HEK293 (cell line): Measurements from ENCODE around the gene C3.

Experiments used
- BCL11A ChIP-seq: fragments of 450-650 bp; formaldehyde crosslinking; IDR thresholded peaks from 2 replicates; pipeline ENCODE4 v1.5.1; 2016; ENCODE audit warnings: low read depth, missing biosample characterization, missing genetic modification characterization
- EGR2 ChIP-seq: fragments of 450-650 bp; formaldehyde crosslinking; IDR thresholded peaks from 2 replicates; pipeline ENCODE4 v1.5.1; 2016; ENCODE audit warnings: low read depth, missing biosample characterization, missing genetic modification characterization
- FEZF1 ChIP-seq: fragments of 450-650 bp; formaldehyde crosslinking; IDR thresholded peaks from 2 replicates; pipeline ENCODE4 v1.5.1; 2016; ENCODE audit warnings: missing biosample characterization, missing genetic modification characterization
- GLIS1 ChIP-seq: fragments of 450-650 bp; formaldehyde crosslinking; IDR thresholded peaks from 2 replicates; pipeline ENCODE4 v1.5.1; 2016; ENCODE audit warnings: missing biosample characterization, missing genetic modification characterization
- KLF1 ChIP-seq: fragments of 450-650 bp; formaldehyde crosslinking; IDR thresholded peaks from 2 replicates; pipeline ENCODE4 v1.5.1; 2016; ENCODE audit warnings: missing biosample characterization, missing genetic modification characterization
- KLF7 ChIP-seq: fragments of 450-650 bp; formaldehyde crosslinking; IDR thresholded peaks from 2 replicates; pipeline ENCODE4 v1.5.1; 2016; ENCODE audit warnings: missing biosample characterization, missing genetic modification characterization, borderline replicate concordance
- RBAK ChIP-seq: fragments of 450-650 bp; formaldehyde crosslinking; IDR thresholded peaks from 2 replicates; pipeline ENCODE4 v1.5.1; 2016; ENCODE audit warnings: missing biosample characterization, missing genetic modification characterization
- SP3 ChIP-seq: fragments of 450-650 bp; formaldehyde crosslinking; IDR thresholded peaks from 2 replicates; pipeline ENCODE4 v1.5.1; 2016; ENCODE audit warnings: missing biosample characterization, missing genetic modification characterization
- ZIC2 ChIP-seq: fragments of 450-650 bp; formaldehyde crosslinking; IDR thresholded peaks from 2 replicates; pipeline ENCODE4 v1.5.1; 2016; ENCODE audit warnings: missing biosample characterization, missing genetic modification characterization
- ZNF10 ChIP-seq: fragments of 450-650 bp; formaldehyde crosslinking; IDR thresholded peaks from 2 replicates; pipeline ENCODE4 v1.5.1; 2017; ENCODE audit warnings: missing biosample characterization, missing genetic modification characterization
- ZNF140 ChIP-seq: fragments of 450-650 bp; formaldehyde crosslinking; IDR thresholded peaks from 2 replicates; pipeline ENCODE4 v1.5.1; 2016; ENCODE audit warnings: missing biosample characterization, missing genetic modification characterization
- ZNF175 ChIP-seq: fragments of 450-650 bp; formaldehyde crosslinking; IDR thresholded peaks from 2 replicates; pipeline ENCODE4 v1.5.1; 2016; ENCODE audit warnings: missing biosample characterization, missing genetic modification characterization
- ZNF19 ChIP-seq: fragments of 450-650 bp; formaldehyde crosslinking; IDR thresholded peaks from 2 replicates; pipeline ENCODE4; 2016; ENCODE audit warnings: missing biosample characterization, missing genetic modification characterization, low read depth
- ZNF211 ChIP-seq: fragments of 450-650 bp; formaldehyde crosslinking; IDR thresholded peaks from 2 replicates; pipeline ENCODE4 v1.5.1; 2016; ENCODE audit warnings: low read depth, missing biosample characterization, missing genetic modification characterization
- ZNF214 ChIP-seq: fragments of 450-650 bp; formaldehyde crosslinking; IDR thresholded peaks from 2 replicates; pipeline ENCODE4 v1.5.1; 2017; ENCODE audit warnings: missing biosample characterization, mild to moderate bottlenecking, missing genetic modification characterization, borderline replicate concordance
- ZNF266 ChIP-seq: fragments of 450-650 bp; formaldehyde crosslinking; IDR thresholded peaks from 2 replicates; pipeline ENCODE4 v1.5.1; 2016; ENCODE audit warnings: missing biosample characterization, missing genetic modification characterization, low read depth
- ZNF341 ChIP-seq: fragments of 450-650 bp; formaldehyde crosslinking; IDR thresholded peaks from 2 replicates; pipeline ENCODE4; 2016; ENCODE audit warnings: low read depth, missing biosample characterization, missing genetic modification characterization
- ZNF473 ChIP-seq: fragments of 450-650 bp; formaldehyde crosslinking; IDR thresholded peaks from 2 replicates; pipeline ENCODE4 v1.5.1; 2017; ENCODE audit warnings: missing biosample characterization, missing genetic modification characterization
- ZNF501 ChIP-seq: fragments of 450-650 bp; formaldehyde crosslinking; IDR thresholded peaks from 2 replicates; pipeline ENCODE4 v1.5.1; 2016; ENCODE audit warnings: missing biosample characterization, missing genetic modification characterization
- ZNF548 ChIP-seq: fragments of 450-650 bp; formaldehyde crosslinking; IDR thresholded peaks from 2 replicates; pipeline ENCODE4 v1.5.1; 2016; ENCODE audit warnings: missing biosample characterization, missing genetic modification characterization
- ZNF596 ChIP-seq: fragments of 450-650 bp; IDR thresholded peaks from 2 replicates; pipeline ENCODE4 v1.5.0; 2018; ENCODE audit warnings: missing biosample characterization, mild to moderate bottlenecking, missing genetic modification characterization, moderate library complexity
- ZNF610 ChIP-seq: fragments of 450-650 bp; formaldehyde crosslinking; IDR thresholded peaks from 2 replicates; pipeline ENCODE4 v1.5.1; 2016; ENCODE audit warnings: missing biosample characterization, missing genetic modification characterization, borderline replicate concordance
- ZNF629 ChIP-seq: fragments of 450-650 bp; formaldehyde crosslinking; IDR thresholded peaks from 2 replicates; pipeline ENCODE4 v1.5.1; 2017; ENCODE audit warnings: missing biosample characterization, missing genetic modification characterization
- ZNF664 ChIP-seq: fragments of 450-650 bp; formaldehyde crosslinking; IDR thresholded peaks from 2 replicates; pipeline ENCODE4 v1.5.1; 2016; ENCODE audit warnings: missing biosample characterization, missing genetic modification characterization
- ZNF707 ChIP-seq: fragments of 450-650 bp; formaldehyde crosslinking; IDR thresholded peaks from 2 replicates; pipeline ENCODE4 v1.5.1; 2016; ENCODE audit warnings: missing biosample characterization, missing genetic modification characterization
- ZNF76 ChIP-seq: fragments of 450-650 bp; formaldehyde crosslinking; IDR thresholded peaks from 2 replicates; pipeline ENCODE4; 2016; ENCODE audit warnings: low read depth, missing biosample characterization, missing genetic modification characterization, borderline replicate concordance
- ZNF777 ChIP-seq: fragments of 450-650 bp; formaldehyde crosslinking; IDR thresholded peaks from 2 replicates; pipeline ENCODE4 v1.5.1; 2017; ENCODE audit warnings: missing biosample characterization, missing genetic modification characterization, borderline replicate concordance
- ZNF785 ChIP-seq: fragments of 450-650 bp; formaldehyde crosslinking; IDR thresholded peaks from 2 replicates; pipeline ENCODE4 v1.5.1; 2016; ENCODE audit warnings: missing biosample characterization, missing genetic modification characterization
- ZNF837 ChIP-seq: fragments of 450-650 bp; formaldehyde crosslinking; IDR thresholded peaks from 2 replicates; pipeline ENCODE4 v1.5.1; 2016; ENCODE audit warnings: missing biosample characterization, missing genetic modification characterization
- TF ChIP-seq, protein P1 (sequence below): fragments of 450-650 bp; IDR thresholded peaks from 2 replicates; pipeline ENCODE4 v1.5.1; 2018; ENCODE audit warnings: missing biosample characterization, missing genetic modification characterization
- TF ChIP-seq, protein P2 (sequence below): fragments of 450-650 bp; formaldehyde crosslinking; IDR thresholded peaks from 2 replicates; pipeline ENCODE4 v1.5.1; 2016; ENCODE audit warnings: missing biosample characterization, missing genetic modification characterization
- TF ChIP-seq, protein P3 (sequence below): fragments of 450-650 bp; formaldehyde crosslinking; IDR thresholded peaks from 2 replicates; pipeline ENCODE4 v1.5.1; 2016; ENCODE audit warnings: missing biosample characterization, missing genetic modification characterization
- TF ChIP-seq, protein P4 (sequence below): fragments of 450-650 bp; formaldehyde crosslinking; conservative IDR thresholded peaks from 2 replicates; pipeline ENCODE4 v1.5.1; 2016; ENCODE audit warnings: low read depth, missing biosample characterization, missing genetic modification characterization

C3 gene

DNA sequence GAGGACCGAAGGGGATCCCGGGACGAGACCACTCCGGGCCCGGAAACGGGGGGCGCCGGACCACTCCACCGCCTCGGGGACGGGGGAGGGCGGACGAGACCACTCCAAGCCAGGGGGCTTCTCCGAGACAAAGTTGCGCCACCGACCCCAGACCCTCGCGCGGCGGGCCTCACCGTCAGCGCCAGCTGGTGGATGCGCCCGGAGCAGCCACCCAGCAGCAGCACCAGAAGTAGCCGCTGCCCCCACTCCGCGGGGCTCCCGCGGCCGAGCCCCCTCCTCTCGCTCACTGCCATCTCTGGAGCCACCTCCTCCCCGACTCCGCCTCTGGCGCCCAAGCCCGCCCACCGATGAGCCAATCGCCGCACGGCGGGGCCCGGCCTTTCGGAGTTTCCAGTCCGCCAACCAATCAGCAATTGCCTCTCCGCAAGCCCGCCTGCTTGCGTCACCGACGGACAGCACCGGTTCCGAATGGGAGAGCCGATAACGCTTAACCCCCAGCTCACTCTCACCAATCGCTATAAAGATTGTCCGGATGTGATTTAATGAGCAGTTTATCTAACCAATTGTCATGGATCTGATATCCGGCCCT, 16.9 kb upstream of the C3 start, which contains the start of gene GPR108 (continued):
- TF ChIP-seq, protein P1, sequence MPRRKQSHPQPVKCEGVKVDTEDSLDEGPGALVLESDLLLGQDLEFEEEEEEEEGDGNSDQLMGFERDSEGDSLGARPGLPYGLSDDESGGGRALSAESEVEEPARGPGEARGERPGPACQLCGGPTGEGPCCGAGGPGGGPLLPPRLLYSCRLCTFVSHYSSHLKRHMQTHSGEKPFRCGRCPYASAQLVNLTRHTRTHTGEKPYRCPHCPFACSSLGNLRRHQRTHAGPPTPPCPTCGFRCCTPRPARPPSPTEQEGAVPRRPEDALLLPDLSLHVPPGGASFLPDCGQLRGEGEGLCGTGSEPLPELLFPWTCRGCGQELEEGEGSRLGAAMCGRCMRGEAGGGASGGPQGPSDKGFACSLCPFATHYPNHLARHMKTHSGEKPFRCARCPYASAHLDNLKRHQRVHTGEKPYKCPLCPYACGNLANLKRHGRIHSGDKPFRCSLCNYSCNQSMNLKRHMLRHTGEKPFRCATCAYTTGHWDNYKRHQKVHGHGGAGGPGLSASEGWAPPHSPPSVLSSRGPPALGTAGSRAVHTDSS (tag by site-specific recombination) = no peak
- peak; percentile 63 for TF ChIP-seq ZNF76 (tag by site-specific recombination)
- TF ChIP-seq, protein P2, sequence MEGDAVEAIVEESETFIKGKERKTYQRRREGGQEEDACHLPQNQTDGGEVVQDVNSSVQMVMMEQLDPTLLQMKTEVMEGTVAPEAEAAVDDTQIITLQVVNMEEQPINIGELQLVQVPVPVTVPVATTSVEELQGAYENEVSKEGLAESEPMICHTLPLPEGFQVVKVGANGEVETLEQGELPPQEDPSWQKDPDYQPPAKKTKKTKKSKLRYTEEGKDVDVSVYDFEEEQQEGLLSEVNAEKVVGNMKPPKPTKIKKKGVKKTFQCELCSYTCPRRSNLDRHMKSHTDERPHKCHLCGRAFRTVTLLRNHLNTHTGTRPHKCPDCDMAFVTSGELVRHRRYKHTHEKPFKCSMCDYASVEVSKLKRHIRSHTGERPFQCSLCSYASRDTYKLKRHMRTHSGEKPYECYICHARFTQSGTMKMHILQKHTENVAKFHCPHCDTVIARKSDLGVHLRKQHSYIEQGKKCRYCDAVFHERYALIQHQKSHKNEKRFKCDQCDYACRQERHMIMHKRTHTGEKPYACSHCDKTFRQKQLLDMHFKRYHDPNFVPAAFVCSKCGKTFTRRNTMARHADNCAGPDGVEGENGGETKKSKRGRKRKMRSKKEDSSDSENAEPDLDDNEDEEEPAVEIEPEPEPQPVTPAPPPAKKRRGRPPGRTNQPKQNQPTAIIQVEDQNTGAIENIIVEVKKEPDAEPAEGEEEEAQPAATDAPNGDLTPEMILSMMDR (tag by site-specific recombination) = 0 out of 2 replicates have a peak, but pooled peaks have one; percentile 6
- peak; percentile 63 for TF ChIP-seq FEZF1 (tag by site-specific recombination)
- 0 out of 2 replicates have a peak, but pooled peaks have one; percentile 34 for TF ChIP-seq KLF7 (tag by site-specific recombination)
- TF ChIP-seq GLIS1 = peak; percentile 64
- no peak for TF ChIP-seq ZNF140 (tag by site-specific recombination)
- no peak; the same call in 1 of the 2 replicates for TF ChIP-seq ZNF837 (tag by site-specific recombination)
- no peak for TF ChIP-seq ZNF214
- TF ChIP-seq ZNF785 (tag by site-specific recombination) = peak; percentile 77
- TF ChIP-seq ZNF266 (tag by site-specific recombination) = no peak
- TF ChIP-seq ZNF211 (tag by site-specific recombination) = no peak
- peak; percentile 69 for TF ChIP-seq ZNF629
- TF ChIP-seq ZNF707 (tag by site-specific recombination) = no peak
- TF ChIP-seq, protein P3, sequence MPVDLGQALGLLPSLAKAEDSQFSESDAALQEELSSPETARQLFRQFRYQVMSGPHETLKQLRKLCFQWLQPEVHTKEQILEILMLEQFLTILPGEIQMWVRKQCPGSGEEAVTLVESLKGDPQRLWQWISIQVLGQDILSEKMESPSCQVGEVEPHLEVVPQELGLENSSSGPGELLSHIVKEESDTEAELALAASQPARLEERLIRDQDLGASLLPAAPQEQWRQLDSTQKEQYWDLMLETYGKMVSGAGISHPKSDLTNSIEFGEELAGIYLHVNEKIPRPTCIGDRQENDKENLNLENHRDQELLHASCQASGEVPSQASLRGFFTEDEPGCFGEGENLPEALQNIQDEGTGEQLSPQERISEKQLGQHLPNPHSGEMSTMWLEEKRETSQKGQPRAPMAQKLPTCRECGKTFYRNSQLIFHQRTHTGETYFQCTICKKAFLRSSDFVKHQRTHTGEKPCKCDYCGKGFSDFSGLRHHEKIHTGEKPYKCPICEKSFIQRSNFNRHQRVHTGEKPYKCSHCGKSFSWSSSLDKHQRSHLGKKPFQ (tag by site-specific recombination) = no peak
- no peak for TF ChIP-seq RBAK
- TF ChIP-seq EGR2 (tag by site-specific recombination) = peak; percentile 38
- TF ChIP-seq ZNF341 (tag by site-specific recombination) = peak; percentile 53
- TF ChIP-seq ZNF501 (tag by site-specific recombination) = peak; percentile 80
- TF ChIP-seq ZNF19 = no peak
- no peak for TF ChIP-seq BCL11A (tag by site-specific recombination)
- TF ChIP-seq ZNF473 (tag by site-specific recombination) = no peak
- TF ChIP-seq SP3 (tag by site-specific recombination) = peak; percentile 99
- TF ChIP-seq ZNF610 (tag by site-specific recombination) = peak; percentile 63
- TF ChIP-seq ZNF175 = no peak
- no peak for TF ChIP-seq ZNF596 (tag by site-specific recombination)
- no peak for TF ChIP-seq ZNF548
- no peak for TF ChIP-seq ZNF664 (tag by site-specific recombination)
- TF ChIP-seq, protein P4, sequence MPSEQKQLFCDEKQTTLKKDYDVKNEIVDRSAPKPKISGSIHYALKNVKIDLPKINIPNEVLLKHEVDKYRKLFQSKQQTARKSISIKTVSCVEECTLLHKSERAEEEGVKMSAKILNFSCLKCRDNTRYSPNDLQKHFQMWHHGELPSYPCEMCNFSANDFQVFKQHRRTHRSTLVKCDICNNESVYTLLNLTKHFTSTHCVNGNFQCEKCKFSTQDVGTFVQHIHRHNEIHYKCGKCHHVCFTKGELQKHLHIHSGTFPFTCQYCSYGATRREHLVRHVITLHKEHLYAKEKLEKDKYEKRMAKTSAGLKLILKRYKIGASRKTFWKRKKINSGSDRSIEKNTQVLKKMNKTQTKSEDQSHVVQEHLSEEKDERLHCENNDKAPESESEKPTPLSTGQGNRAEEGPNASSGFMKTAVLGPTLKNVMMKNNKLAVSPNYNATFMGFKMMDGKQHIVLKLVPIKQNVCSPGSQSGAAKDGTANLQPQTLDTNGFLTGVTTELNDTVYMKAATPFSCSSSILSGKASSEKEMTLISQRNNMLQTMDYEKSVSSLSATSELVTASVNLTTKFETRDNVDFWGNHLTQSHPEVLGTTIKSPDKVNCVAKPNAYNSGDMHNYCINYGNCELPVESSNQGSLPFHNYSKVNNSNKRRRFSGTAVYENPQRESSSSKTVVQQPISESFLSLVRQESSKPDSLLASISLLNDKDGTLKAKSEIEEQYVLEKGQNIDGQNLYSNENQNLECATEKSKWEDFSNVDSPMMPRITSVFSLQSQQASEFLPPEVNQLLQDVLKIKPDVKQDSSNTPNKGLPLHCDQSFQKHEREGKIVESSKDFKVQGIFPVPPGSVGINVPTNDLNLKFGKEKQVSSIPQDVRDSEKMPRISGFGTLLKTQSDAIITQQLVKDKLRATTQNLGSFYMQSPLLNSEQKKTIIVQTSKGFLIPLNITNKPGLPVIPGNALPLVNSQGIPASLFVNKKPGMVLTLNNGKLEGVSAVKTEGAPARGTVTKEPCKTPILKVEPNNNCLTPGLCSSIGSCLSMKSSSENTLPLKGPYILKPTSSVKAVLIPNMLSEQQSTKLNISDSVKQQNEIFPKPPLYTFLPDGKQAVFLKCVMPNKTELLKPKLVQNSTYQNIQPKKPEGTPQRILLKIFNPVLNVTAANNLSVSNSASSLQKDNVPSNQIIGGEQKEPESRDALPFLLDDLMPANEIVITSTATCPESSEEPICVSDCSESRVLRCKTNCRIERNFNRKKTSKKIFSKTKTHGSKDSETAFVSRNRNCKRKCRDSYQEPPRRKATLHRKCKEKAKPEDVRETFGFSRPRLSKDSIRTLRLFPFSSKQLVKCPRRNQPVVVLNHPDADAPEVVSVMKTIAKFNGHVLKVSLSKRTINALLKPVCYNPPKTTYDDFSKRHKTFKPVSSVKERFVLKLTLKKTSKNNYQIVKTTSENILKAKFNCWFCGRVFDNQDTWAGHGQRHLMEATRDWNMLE (tag by site-specific recombination) = 0 out of 2 replicates have a peak, but pooled peaks have one; percentile 34
- TF ChIP-seq ZNF10 (tag by site-specific recombination) = no peak
- TF ChIP-seq ZIC2 (tag by site-specific recombination) = peak; percentile 73
- TF ChIP-seq KLF1 (tag by site-specific recombination) = peak; percentile 65
- no peak for TF ChIP-seq ZNF777 (tag by site-specific recombination)
